Spleen (tissue), 7 donors: ENCODE results near the gene TMEM208.

ENCODE experiments used
- CTCF ChIP-seq, 11 experiments: fragments of 200-600 bp in 7 of 11; fragments of 450-650 bp in 4 of 11; sonication (generic) in 4 of 11; IDR thresholded peaks in 8 of 11; conservative IDR thresholded peaks in 3 of 11; 1 replicate in 7 of 11; 2 replicates in 4 of 11; pipeline versions ENCODE4 v1.4.0 to v1.8.0; 2016 to 2021; ENCODE audit warnings: antibody characterized with exemption in 11 of 11, inconsistent platforms in 4 of 11, mild to moderate bottlenecking in 1 of 11
- POLR2A ChIP-seq, 3 donors: fragments of 450-650 bp; IDR thresholded peaks; one replicate each; pipeline ENCODE4 v1.5.1; 2017; ENCODE audit warnings: antibody characterized with exemption in 3 of 3, mild to moderate bottlenecking in 1 of 3
- donor health status: DM: no; HTN: no; CAD: no; lungs with moderate emphysema.
- donor health status: DM: no; HTN: no; CAD: no.
- donor health status: DM: no; HTN: no; CAD: no.

- TF ChIP-seq CTCF (IDR thresholded peaks at IDR 0.05 in 8 of 11, conservative IDR thresholded peaks at IDR 0.05 in 3 of 11) (no peak), POLR2A (IDR thresholded peaks at IDR 0.05) (no peak)
Observed at GRCh38 chr16:67255553-67256221, 28.8 kb downstream of the TMEM208 start.
